ENCODE data around the gene GJA5.

GJA5 gene

DNA sequence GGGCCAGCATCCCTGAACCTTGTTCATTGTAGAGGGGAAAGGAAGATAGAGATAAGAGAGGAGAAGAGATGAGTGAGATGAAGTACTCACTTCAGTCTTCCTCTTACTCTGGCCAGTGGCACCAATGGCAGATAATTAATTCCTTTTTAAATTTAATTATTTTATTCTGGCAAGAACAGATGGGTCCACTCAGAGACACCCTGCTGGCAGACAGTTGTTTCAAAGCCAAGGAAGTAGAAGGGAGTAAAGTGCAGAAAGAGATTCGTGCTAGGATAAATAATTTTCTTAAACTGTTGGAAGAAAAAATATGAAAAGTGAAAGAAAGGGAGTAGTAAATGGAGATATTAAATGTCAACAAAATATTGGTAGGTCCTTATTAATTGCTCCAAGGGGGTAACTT is 7.7 kb upstream of the GJA5 start:
- no peak overlapping the region for H3K4me3 ChIP-seq (ENCODE audit: low read depth, low read length)
- TF ChIP-seq, protein P1, sequence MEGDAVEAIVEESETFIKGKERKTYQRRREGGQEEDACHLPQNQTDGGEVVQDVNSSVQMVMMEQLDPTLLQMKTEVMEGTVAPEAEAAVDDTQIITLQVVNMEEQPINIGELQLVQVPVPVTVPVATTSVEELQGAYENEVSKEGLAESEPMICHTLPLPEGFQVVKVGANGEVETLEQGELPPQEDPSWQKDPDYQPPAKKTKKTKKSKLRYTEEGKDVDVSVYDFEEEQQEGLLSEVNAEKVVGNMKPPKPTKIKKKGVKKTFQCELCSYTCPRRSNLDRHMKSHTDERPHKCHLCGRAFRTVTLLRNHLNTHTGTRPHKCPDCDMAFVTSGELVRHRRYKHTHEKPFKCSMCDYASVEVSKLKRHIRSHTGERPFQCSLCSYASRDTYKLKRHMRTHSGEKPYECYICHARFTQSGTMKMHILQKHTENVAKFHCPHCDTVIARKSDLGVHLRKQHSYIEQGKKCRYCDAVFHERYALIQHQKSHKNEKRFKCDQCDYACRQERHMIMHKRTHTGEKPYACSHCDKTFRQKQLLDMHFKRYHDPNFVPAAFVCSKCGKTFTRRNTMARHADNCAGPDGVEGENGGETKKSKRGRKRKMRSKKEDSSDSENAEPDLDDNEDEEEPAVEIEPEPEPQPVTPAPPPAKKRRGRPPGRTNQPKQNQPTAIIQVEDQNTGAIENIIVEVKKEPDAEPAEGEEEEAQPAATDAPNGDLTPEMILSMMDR (IDR thresholded peaks at IDR 0.05; ENCODE audit: borderline replicate concordance, insufficient read depth, low read depth, low read length), result no peak

DNA sequence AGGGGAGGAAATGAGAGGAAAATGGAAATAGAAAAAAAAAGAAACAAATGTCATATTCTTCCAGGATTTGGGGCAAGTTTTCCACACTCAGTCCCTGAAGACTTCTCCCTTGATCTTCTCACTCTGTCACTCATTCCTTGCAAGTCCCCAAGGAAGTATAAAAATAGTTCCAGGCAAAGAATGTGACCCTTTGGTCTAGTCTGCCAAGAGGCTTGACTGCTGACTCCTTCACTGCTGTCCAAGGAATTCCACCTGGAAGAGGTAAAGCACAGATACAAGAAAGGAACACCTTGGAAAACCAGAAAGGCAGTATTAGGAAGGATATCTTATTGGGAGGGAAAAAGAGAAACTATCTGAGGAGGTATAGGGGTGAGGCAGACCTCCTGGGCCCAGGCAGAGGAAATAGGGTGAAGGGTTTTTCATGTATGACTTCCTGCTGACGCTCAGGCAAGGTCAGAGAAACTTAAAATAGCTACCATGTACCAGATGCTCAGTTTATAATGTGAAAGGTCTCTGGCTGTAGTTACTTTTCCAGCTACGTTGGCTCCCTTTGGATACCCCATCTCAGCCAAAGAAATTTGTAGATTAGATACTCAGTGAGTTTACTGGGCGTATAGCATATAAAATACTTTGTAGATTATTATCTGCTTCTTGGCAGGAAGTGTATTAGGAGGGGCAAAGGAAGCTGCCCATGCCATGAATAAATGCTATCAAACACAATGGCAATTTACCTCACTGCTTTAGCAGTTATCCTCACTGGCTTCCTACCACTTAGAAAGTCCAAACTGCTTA is 2.0 kb upstream of the GJA5 start:
- TF ChIP-seq, protein P1 (IDR thresholded peaks at IDR 0.05; ENCODE audit: borderline replicate concordance, insufficient read depth, low read depth, low read length), result no peak
- no peak overlapping the region for H3K4me3 ChIP-seq (ENCODE audit: low read depth, low read length)

DNA sequence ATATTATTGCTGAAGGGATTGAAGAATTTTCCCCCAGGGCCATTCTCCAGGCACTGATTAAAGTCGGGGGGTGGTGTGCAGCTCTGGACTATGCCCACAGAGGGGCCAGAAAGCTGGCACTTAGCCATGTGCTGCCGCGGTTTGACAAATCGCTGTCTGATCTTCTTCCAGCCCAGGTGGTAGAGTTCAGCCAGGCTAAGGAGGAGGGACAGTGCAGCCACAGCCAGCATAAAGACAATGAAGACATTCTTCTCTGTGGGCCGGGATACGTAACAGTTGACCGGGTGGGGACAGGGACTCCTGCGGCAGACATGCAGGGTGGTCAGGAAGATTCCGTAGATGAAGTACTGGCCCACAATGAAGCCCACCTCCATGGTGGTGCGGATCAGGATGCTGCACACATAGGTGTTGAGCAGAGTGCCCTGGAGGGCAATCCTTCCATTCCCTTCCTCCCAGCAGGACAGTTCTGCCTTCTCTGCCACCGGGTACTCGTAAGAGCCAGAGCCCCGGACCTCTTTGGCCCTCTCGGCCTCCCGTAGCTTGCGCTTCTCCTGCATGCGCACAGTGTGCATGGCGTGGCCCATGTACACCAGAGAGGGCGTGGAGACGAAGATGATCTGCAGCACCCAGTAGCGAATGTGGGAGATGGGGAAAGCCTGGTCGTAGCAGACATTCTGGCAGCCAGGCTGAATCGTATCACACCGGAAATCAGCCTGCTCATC is 1.9 kb downstream of the GJA5 start:
- TF ChIP-seq, protein P1 (IDR thresholded peaks at IDR 0.05; ENCODE audit: borderline replicate concordance, insufficient read depth, low read depth, low read length), result no peak
- no peak overlapping the region for H3K4me3 ChIP-seq (ENCODE audit: low read depth, low read length)

DNA sequence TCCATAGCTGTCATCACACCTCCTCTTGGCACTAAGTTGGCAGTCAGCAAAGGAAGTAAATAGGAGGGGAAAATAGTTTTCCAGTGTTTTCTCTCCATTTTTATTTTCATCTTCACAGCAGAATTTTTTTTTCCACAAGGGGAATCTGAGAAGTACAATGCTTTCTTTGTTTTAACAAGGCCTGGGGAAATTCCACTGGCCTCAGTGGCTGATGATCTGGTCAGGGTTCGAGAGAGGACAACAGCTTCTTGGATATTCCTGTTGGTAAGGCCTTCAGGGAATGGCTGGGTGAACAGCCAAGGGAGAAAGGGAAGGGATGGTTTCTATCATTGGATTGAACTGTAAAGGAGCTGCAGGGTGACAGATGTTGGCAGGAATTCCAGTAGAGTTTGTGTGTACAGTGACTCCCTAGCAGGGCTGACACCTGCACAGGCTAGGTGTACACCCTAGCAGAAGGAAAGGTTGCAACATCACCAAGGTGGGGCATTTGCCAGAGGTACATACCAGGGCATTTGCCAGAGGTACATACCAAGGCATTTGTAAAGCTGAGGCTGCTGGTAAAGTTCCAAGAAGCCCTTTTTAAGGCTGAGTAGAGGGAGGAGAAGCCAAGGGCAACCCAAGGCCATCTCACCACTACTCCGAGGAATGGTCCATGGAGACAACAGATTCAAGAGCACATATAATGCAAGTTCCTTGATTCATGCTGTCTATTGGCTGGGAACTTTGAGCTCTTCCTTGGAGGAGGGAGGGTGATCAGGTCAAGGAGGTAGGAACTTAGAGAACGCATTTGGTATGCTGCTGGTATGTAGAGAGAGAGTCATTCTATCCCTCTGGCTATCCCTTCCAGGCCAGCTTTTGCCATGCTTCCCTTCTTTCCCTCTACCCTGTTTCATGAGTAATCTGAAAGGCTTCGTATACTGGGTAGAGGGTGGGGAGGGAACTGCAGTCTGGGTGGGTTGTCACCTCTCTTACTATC is 3.1 kb downstream of the GJA5 start:
- H3K4me3 ChIP-seq (ENCODE audit: low read depth, low read length), result no peak overlapping the region

DNA sequence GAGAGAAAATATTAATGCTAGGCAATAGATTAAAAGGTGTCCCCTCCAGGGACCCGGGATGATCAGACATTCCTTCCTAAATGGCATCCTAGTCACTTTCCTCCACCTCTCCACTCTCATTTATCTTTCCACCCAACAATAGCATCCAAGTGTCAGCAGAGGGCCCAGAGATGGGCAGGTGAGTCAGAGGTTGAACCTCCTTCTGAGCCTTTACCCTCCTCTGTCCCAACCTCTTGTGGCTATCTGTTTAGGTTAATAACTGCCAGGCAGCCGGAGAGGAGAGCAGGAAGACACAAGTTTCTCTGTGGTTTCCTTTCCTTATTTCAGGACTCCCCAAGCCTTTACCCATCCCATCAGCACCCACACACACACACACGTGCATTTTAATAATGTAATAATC is 4.1 kb downstream of the GJA5 start:
- TF ChIP-seq, protein P1 (IDR thresholded peaks at IDR 0.05; ENCODE audit: borderline replicate concordance, insufficient read depth, low read depth, low read length), result no peak

More for the DNA sequence above, 3.1 kb downstream of the GJA5 start:
- TF ChIP-seq, protein P1 (IDR thresholded peaks at IDR 0.05; ENCODE audit: borderline replicate concordance, insufficient read depth, low read depth, low read length), result no peak

DNA sequence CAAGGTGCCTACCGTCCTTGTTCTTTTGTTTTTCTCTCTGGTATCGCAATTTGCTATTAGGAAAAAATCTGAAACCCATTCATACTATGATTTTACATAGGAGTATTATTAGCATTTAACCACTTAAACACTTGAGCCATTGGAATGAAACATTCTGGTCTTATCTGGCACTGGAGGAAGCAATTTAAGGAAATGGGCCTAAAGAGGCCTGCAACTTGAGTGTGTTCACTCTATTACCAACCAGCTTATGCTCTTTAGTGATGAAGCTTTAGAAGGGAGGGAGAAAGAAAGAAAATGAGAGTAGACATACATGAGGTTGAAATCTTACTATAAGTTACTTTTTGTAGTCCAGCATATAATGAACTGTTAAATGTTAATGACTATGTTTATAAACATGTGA is 5.7 kb downstream of the GJA5 start:
- TF ChIP-seq, protein P1 (IDR thresholded peaks at IDR 0.05; ENCODE audit: borderline replicate concordance, insufficient read depth, low read depth, low read length), result no peak
- H3K4me3 ChIP-seq (ENCODE audit: low read depth, low read length), result no peak overlapping the region

More for the DNA sequence above, 4.1 kb downstream of the GJA5 start:
- no peak overlapping the region for H3K4me3 ChIP-seq (ENCODE audit: low read depth, low read length)
